Measurements from ENCODE around the gene NDFIP1. TPM values are rescaled to one million over a fixed set of nuclear protein-coding genes. Genes with fewer than 3 reads are reported as not detected.

Gene NDFIP1
- total RNA-seq, 1 experiment from 2014 or later, result 27.6 TPM

GRCh38 chr5:142164315-142164714 lies 55.7 kb downstream of the NDFIP1 start:
- Mint-ChIP-seq H3K4me3 (no peak overlapping the region), H3K27ac (no peak overlapping the region), H3K9me3 (no peaks in the 10 kb centered on the region), H3K27me3 (ENCODE audit: low read depth) (no peaks in the 10 kb centered on the region), H3K4me1 (peaks cover 48% of the 10 kb centered on the region), H3K36me3 (no peaks in the 10 kb centered on the region)
- no peak for TF ChIP-seq NR2C2 (CRISPR knock-in tag; IDR thresholded peaks at IDR 0.05)
- TF ChIP-seq IRF1 (CRISPR knock-in tag; IDR thresholded peaks at IDR 0.05), result no peak
- no peak for TF ChIP-seq HMGXB4 (CRISPR knock-in tag; IDR thresholded peaks at IDR 0.05)
- TF ChIP-seq HMGA2 (CRISPR knock-in tag; IDR thresholded peaks at IDR 0.05), result no peak
- TF ChIP-seq NFE2L1 (CRISPR knock-in tag; IDR thresholded peaks at IDR 0.05), result no peak
- TF ChIP-seq ATF6 (CRISPR knock-in tag; IDR thresholded peaks at IDR 0.05), result no peak
- TF ChIP-seq KAT7 (CRISPR knock-in tag; IDR thresholded peaks at IDR 0.05; ENCODE audit: borderline replicate concordance), result no peak
- TF ChIP-seq SMAD3 (CRISPR knock-in tag; IDR thresholded peaks at IDR 0.05; ENCODE audit: borderline replicate concordance), result no peak
- no peak for TF ChIP-seq RORB (CRISPR knock-in tag; IDR thresholded peaks at IDR 0.05)
- TF ChIP-seq ZBTB21 (CRISPR knock-in tag; IDR thresholded peaks at IDR 0.05; ENCODE audit: borderline replicate concordance), result no peak
- TF ChIP-seq AFF4 (CRISPR knock-in tag; IDR thresholded peaks at IDR 0.05; ENCODE audit: borderline replicate concordance), result no peak
- ATAC-seq (no peak), DNase-seq (ENCODE audit: low spot score) (no peak)
- ChIA-PET POLR2A (no interaction called here), CTCF (interaction anchor here (1.0 to 1.6 kb wide), 3 partner anchors 12 to 549 kb away, joined by 3 to 7 read pairs (median 6); no protein-coding TSS in a partner anchor)

GRCh38 chr5:142166754-142167153 lies 58.2 kb downstream of the NDFIP1 start:
- Mint-ChIP-seq H3K4me3 (no peak overlapping the region), H3K9me3 (no peaks in the 10 kb centered on the region), H3K27ac (no peak overlapping the region), H3K4me1 (peaks cover 46% of the 10 kb centered on the region), H3K36me3 (no peaks in the 10 kb centered on the region), H3K27me3 (ENCODE audit: low read depth) (no peaks in the 10 kb centered on the region)
- ATAC-seq, result no peak
- DNase-seq (ENCODE audit: low spot score), result no peak
- ChIA-PET POLR2A (no interaction called here), CTCF (interaction anchor here (0.7 to 1.5 kb wide), 9 partner anchors 10 to 547 kb away, joined by 3 to 7 read pairs (median 3); no protein-coding TSS in a partner anchor)
- no peak for TF ChIP-seq AR (CRISPR knock-in tag; IDR thresholded peaks at IDR 0.05)
- TF ChIP-seq ZNF532 (CRISPR knock-in tag; IDR thresholded peaks at IDR 0.05; ENCODE audit: borderline replicate concordance), result no peak
- no peak for TF ChIP-seq MAX (CRISPR knock-in tag; IDR thresholded peaks at IDR 0.05)
- TF ChIP-seq ATF2 (CRISPR knock-in tag; IDR thresholded peaks at IDR 0.05; ENCODE audit: borderline replicate concordance, low read depth), result no peak
